ENCODE results near the gene PGM1.

PGM1 gene

GRCh38 chr1:63651161-63651701 is 58.0 kb downstream of the PGM1 start:
- no peak for TF ChIP-seq CTCF (IDR thresholded peaks at IDR 0.05; ENCODE audit: low read depth, low read length)

DNA sequence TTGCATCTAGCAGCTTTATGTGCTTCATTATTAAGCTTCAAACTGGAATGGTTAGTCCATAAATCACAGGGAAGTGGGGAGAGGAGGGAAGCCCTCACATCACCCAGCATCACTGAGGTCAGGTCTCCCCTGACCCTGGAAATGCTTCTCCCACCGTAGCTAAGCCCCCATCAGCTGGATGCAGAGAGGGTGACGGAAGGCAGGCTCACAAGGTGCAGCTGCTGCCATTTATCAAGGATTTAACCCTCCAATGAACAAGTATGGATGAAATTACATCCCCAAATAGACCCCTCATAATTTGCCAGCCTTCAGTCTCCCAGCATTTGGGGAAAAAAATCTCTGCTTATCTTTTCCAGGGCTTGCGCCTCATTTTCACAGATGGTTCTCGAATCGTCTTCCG is 60.8 kb downstream of the PGM1 start:
- TF ChIP-seq CTCF (IDR thresholded peaks at IDR 0.05; ENCODE audit: low read depth, low read length), result no peak

More at GRCh38 chr1:63651161-63651701, 58.0 kb downstream of the PGM1 start:
- H3K4me3 ChIP-seq (ENCODE audit: low read depth, low read length), result no peak overlapping the region

DNA sequence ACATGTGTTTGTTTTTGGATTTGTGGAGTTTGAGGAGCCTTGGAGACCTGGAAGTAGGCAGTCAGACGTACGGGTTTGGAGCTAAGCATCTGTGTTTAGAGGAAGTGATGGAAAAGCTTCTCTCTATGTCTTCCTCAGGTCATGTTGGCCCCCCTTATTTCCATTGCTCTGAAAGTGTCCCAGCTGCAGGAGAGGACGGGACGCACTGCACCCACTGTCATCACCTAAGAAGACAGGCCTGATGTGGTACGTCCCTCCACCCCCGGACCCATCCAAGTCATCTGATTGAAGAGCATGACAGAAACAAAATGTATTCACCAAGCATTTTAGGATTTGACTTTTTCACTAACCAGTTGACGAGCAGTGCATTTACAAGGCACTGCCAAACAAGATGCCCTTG is 66.2 kb downstream of the PGM1 start:
- H3K4me3 ChIP-seq (ENCODE audit: low read depth, low read length), result no peak overlapping the region
- no peak for TF ChIP-seq CTCF (IDR thresholded peaks at IDR 0.05; ENCODE audit: low read depth, low read length)

More for the DNA sequence above, 60.8 kb downstream of the PGM1 start:
- H3K4me3 ChIP-seq (ENCODE audit: low read depth, low read length), result no peak overlapping the region

DNA sequence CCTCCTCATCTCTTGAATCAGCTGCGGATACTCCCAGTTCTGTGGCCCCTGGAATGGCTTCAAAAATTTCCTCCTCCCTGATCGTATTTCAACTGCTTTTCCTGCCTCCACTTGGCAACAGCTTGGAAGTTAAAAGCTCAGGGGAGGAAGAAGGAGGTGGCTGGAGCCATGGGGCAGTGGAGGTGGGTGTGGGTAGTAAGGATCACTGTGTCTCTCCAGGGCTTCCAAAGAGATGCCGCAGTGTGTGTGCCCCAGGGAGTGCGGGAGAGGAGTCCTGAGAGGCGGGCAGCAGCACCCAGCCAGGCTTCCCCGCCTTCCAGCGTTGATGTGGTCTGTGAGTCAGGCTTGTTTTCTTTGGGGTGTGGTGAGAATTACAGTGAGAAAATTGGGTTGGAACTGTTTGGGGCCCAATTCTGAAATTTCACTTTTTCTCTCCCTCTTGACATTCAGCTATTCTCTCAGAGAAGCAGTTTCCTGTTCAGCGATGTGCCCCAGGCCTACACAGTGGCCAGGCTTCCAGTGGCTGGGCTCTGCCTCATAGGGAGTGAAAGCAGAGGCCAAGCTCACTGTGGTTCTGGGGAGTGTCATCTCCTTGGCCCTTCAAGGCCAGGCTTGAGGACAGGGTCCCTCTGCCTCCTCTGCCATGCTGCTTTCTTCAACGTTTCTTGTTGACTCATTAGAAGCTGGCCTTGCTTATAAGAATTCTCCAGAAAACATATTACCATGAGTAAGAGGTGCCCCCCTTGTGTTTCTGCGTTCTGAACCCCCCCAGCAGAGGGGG is 69.0 kb downstream of the PGM1 start:
- TF ChIP-seq CTCF (IDR thresholded peaks at IDR 0.05; ENCODE audit: low read depth, low read length), result no peak
- H3K4me3 ChIP-seq (ENCODE audit: low read depth, low read length), result no peak overlapping the region

- no peak overlapping the region for H3K4me3 ChIP-seq (ENCODE audit: low read depth, low read length)
- no peak for TF ChIP-seq CTCF (IDR thresholded peaks at IDR 0.05; ENCODE audit: low read depth, low read length)
These were observed 69.6 kb downstream of the PGM1 start for GRCh38 chr1:63662841-63663240.

- no peak for TF ChIP-seq CTCF (IDR thresholded peaks at IDR 0.05; ENCODE audit: low read depth, low read length)
- no peak overlapping the region for H3K4me3 ChIP-seq (ENCODE audit: low read depth, low read length)
These were observed 70.1 kb downstream of the PGM1 start for GRCh38 chr1:63663301-63663700.

- no peak for TF ChIP-seq CTCF (IDR thresholded peaks at IDR 0.05; ENCODE audit: low read depth, low read length)
- no peak overlapping the region for H3K4me3 ChIP-seq (ENCODE audit: low read depth, low read length)
These were observed 70.7 kb downstream of the PGM1 start for GRCh38 chr1:63663873-63664272.

Data from WI38 (cell line).